GM12891 (cell line): ENCODE results near the gene TNFRSF21.

Source experiments
- DNase-seq: peaks from one replicate; pipeline ENCODE4 v3.0.0; 2011; ENCODE audit warnings: low spot score; ENCODE audit not compliant: insufficient read length
- FAIRE-seq: peaks from 2 replicates; lab custom pipeline; 2011; peaks lifted over from hg19 to GRCh38; lab: Jason Lieb, UNC
- PAX5 ChIP-seq: IDR thresholded peaks from 2 replicates; pipeline ENCODE4 v1.6.1; 2011; ENCODE audit warnings: low read length, moderate library complexity, mild to moderate bottlenecking; ENCODE audit not compliant: insufficient read depth, severe bottlenecking
- POLR2A ChIP-seq: IDR thresholded peaks from 2 replicates; pipeline ENCODE4 v1.6.1; 2011; ENCODE audit warnings: low read depth, low read length, control low read depth
- POLR2AphosphoS5 ChIP-seq: IDR thresholded peaks from 2 replicates; pipeline ENCODE4 v1.6.1; 2011; ENCODE audit warnings: low read depth, low read length, control low read depth
- POU2F2 ChIP-seq: IDR thresholded peaks from 2 replicates; pipeline ENCODE4 v1.6.1; 2011; ENCODE audit warnings: low read depth, mild to moderate bottlenecking, control low read depth, low read length, moderate library complexity
- SPI1 ChIP-seq: IDR thresholded peaks from 2 replicates; pipeline ENCODE4 v1.6.1; 2011; ENCODE audit warnings: low read depth, low read length, control low read depth
- TAF1 ChIP-seq: IDR thresholded peaks from 2 replicates; pipeline ENCODE4 v1.6.1; 2011; ENCODE audit warnings: low read depth, low read length, control low read depth

The TNFRSF21 gene

DNA sequence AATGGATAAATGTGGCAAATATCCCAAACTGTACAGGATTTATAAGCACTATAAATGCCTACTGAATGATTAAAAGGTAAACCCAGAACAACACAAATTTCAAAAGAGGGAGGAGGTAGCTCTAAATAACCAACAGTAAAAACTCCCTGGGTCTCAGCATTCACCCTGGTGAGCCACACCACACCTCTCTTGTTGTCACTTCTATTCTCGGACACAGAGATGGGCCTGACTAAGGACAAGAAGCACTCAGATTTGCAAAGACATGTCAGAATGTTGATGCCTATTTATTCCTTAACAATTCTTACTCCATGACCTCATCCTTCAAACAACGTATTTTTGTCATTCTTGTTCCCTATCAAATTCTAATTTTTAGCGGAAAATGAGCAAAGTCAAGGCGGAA, 14.7 kb downstream of the TNFRSF21 start:
- DNase-seq (no peak), FAIRE-seq (no peak)
- TF ChIP-seq SPI1: no peak

- DNase-seq: no peak
- no peak for FAIRE-seq
- TF ChIP-seq POLR2A: no peak
- no peak for TF ChIP-seq POU2F2
- TF ChIP-seq SPI1: no peak
- no peak for TF ChIP-seq POLR2AphosphoS5
- TF ChIP-seq PAX5: no peak
- no peak for TF ChIP-seq TAF1
These were observed 16.8 kb downstream of the TNFRSF21 start for GRCh38 chr6:47292944-47293343.

GRCh38 chr6:47292027-47292426, 17.7 kb downstream of the TNFRSF21 start:
- no peak for FAIRE-seq
- TF ChIP-seq POLR2A (no peak), POU2F2 (no peak), SPI1 (no peak), TAF1 (no peak), PAX5 (no peak), POLR2AphosphoS5 (no peak)
- DNase-seq: no peak

GRCh38 chr6:47290124-47290834, 19.4 kb downstream of the TNFRSF21 start:
- no peak for TF ChIP-seq SPI1
- TF ChIP-seq POLR2A: no peak
- no peak for TF ChIP-seq POU2F2
- no peak for TF ChIP-seq POLR2AphosphoS5
- TF ChIP-seq PAX5: no peak
- TF ChIP-seq TAF1: no peak
- FAIRE-seq (no peak), DNase-seq (no peak)

DNA sequence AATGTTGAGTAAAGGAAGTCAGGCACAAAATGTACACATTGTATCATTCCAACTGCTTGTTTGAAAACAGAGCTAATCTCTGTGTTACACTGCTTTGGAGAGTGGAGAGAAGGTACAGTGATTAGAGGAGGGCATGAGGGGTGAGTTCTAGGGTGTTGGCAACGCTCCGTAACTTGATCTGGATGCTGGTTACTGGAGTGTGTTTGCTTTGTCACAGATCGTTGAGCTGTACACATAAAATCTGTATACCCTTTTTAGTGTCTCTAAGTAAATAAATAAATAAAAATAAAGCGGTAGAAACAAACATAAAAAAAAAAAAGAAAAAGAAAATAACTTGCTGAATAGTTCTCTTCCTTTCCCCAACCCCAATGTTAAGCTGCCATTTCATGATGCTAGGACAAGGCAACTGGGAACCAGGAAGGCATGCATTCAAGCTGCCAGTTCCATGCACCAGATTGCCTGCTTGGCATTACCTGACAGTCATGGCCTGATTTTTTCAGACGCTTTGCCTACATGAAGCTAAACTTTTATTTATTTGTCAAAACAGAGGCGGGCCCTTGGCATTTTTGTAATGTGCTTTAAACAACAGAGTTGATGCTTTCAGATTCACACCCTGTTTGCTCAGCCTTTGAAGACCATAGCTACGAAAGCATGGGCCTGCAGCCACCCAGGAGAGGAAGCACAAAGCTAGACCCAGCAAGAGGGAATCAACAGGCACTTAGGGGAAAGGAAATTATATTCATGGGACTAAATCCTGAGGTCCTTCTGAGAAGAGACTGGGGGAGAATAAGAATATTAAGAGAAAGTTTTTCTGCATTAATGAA, 21.2 kb downstream of the TNFRSF21 start:
- TF ChIP-seq POLR2A (no peak), SPI1 (no peak), POLR2AphosphoS5 (no peak), TAF1 (no peak), POU2F2 (no peak)
- no peak for DNase-seq
- no peak for FAIRE-seq

DNA sequence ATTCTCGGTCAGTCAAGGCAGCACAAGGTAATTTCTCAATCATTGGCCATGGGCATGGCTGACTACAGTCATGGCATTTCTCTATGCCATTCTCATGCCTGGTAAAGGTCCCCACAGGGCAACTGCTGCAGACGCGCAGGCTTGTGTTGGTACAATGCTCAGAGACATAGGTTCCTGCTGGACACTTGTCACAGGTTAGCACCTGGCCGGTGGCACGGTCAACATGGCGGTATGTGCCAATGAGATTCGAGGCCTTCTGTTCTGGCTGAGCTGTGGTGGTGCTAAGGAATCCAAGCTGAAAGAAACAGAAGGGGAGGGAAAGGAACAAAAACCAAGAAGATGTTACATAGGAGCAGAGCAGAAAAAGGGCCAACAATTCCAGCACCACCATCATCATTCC, 23.4 kb downstream of the TNFRSF21 start:
- no peak for FAIRE-seq

DNA sequence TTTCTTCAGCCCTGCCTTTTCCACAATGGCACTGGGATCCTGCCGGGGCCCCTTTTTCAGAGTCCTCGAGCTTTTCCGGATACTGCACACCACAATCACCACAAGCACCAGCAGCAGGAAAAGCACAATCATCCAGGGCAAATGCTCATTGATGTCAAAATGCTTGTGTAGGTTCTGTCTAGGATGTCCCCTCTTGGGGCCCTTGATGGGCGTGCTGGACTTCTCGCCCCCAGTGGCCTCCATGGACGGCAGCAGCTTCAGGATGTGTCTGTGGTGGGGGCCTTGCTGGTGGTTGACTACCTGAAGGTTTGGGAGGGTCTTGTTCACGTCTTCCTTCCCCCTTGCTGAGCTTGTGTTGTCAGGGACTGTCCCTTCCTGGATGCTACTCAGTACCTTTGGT, 25.7 kb downstream of the TNFRSF21 start:
- no peak for FAIRE-seq

More for the DNA sequence above, 23.4 kb downstream of the TNFRSF21 start:
- DNase-seq: no peak
- TF ChIP-seq POLR2AphosphoS5 (no peak), PAX5 (no peak), POLR2A (no peak), POU2F2 (no peak), SPI1 (no peak), TAF1 (no peak)

GRCh38 chr6:47278545-47278944, 31.2 kb downstream of the TNFRSF21 start:
- FAIRE-seq (no peak), DNase-seq (no peak)
- TF ChIP-seq POLR2AphosphoS5 (no peak), SPI1 (no peak), POU2F2 (no peak)

More for the DNA sequence above, 25.7 kb downstream of the TNFRSF21 start:
- TF ChIP-seq POLR2A (no peak), POLR2AphosphoS5 (no peak), SPI1 (no peak), POU2F2 (no peak), PAX5 (no peak), TAF1 (no peak)
- no peak for DNase-seq

DNA sequence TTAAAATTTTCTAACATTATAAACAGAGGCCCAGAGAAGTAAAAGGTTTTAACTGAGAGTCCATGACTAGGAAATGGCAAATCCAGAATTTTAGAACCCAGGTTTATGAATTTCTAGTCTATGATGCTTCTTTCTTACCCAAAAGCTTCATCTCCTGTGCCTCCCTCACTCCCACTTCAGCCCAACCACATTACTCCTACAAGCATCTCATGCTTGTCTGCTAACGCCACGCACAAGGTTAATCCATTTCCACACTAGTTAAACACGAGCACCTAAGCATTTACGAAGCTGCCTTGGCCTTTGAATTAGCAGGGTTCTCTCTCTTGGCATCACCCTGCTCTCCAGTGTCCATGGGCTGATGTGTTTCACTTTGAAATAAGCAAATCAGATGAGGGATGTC, 32.0 kb downstream of the TNFRSF21 start:
- DNase-seq: no peak
- TF ChIP-seq TAF1 (no peak), POU2F2 (no peak), SPI1 (no peak), POLR2AphosphoS5 (no peak), PAX5 (no peak), POLR2A (no peak)
- no peak for FAIRE-seq

GRCh38 chr6:47276377-47276776, 33.3 kb downstream of the TNFRSF21 start:
- no peak for FAIRE-seq
- no peak for DNase-seq
- TF ChIP-seq POLR2A (no peak), TAF1 (no peak), POLR2AphosphoS5 (no peak), SPI1 (no peak)
